OCI-LY1 (cell line): ENCODE results near the gene ALPK3.

Experiments used
- H2AFZ ChIP-seq: fragments of 200-600 bp; sonication (generic), shearing (Covaris generic); 2 replicates; pipeline ENCODE4 v1.6.0; 2014; ENCODE audit warnings: antibody characterized with exemption, mild to moderate bottlenecking, low read length
- H3F3A ChIP-seq: fragments of 200-600 bp; sonication (generic), shearing (Covaris generic); 2 replicates; pipeline ENCODE4 v1.6.0; 2014; ENCODE audit warnings: mild to moderate bottlenecking, antibody characterized with exemption, low read length, moderate library complexity; ENCODE audit not compliant: insufficient read depth
- H3K27ac ChIP-seq: fragments of 200-600 bp; sonication (generic); 2 replicates; pipeline ENCODE4 v1.5.1; 2014; ENCODE audit warnings: low read length, mixed run types, mild to moderate bottlenecking, low read depth; ENCODE audit not compliant: poor library complexity, severe bottlenecking
- H3K27me3 ChIP-seq: fragments of 200-600 bp; sonication (generic); 2 replicates; pipeline ENCODE4 v1.6.0; 2014; ENCODE audit warnings: antibody characterized with exemption, mild to moderate bottlenecking, low read length, moderate library complexity; ENCODE audit not compliant: insufficient read depth
- H3K36me3 ChIP-seq: fragments of 200-600 bp; sonication (generic); 2 replicates; pipeline ENCODE4 v1.6.1; 2014; ENCODE audit warnings: mild to moderate bottlenecking, antibody characterized with exemption, low read length, moderate library complexity, mixed read lengths; ENCODE audit not compliant: insufficient read depth
- H3K4me1 ChIP-seq: fragments of 200-600 bp; sonication (generic); 2 replicates; pipeline ENCODE4 v1.5.1; 2014; ENCODE audit warnings: mild to moderate bottlenecking, low read length, moderate library complexity; ENCODE audit not compliant: insufficient read depth, severe bottlenecking
- H3K4me2 ChIP-seq: fragments of 200-600 bp; sonication (generic), shearing (Covaris generic); 2 replicates; pipeline ENCODE4 v1.6.1; 2014; ENCODE audit warnings: low read length
- H3K4me3 ChIP-seq: fragments of 200-600 bp; sonication (generic); 2 replicates; pipeline ENCODE4 v1.5.1; 2014; ENCODE audit warnings: low read length, low read depth, mild to moderate bottlenecking, mixed read lengths; ENCODE audit not compliant: poor library complexity, severe bottlenecking
- H3K79me2 ChIP-seq: fragments of 200-600 bp; shearing (Covaris generic); 2 replicates; pipeline ENCODE4 v1.6.1; 2016; ENCODE audit warnings: mixed run types, low read length, mixed read lengths; ENCODE audit not compliant: insufficient read depth
- H3K9ac ChIP-seq: fragments of 200-600 bp; sonication (generic), shearing (Covaris generic); 2 replicates; pipeline ENCODE4 v1.6.1; 2014; ENCODE audit warnings: mild to moderate bottlenecking, low read length, mixed read lengths
- H3K9me2 ChIP-seq: fragments of 200-600 bp; sonication (generic), shearing (Covaris generic); 2 replicates; pipeline ENCODE4 v1.6.1; 2014; ENCODE audit warnings: low read depth, mild to moderate bottlenecking, low read length, mixed read lengths
- H3K9me3 ChIP-seq: fragments of 200-600 bp; shearing (Covaris generic); 2 replicates; pipeline ENCODE4 v1.6.1; 2014; ENCODE audit warnings: low read length, mixed read lengths
- H4K20me1 ChIP-seq: fragments of 200-600 bp; sonication (generic), shearing (Covaris generic); 2 replicates; pipeline ENCODE4 v1.6.0; 2016; ENCODE audit warnings: mild to moderate bottlenecking, low read length; ENCODE audit not compliant: insufficient read depth
- EZH2 ChIP-seq: fragments of 200-600 bp; sonication (generic), shearing (Covaris generic); IDR thresholded peaks from 2 replicates; pipeline ENCODE4 v1.8.0; 2017; ENCODE audit warnings: borderline replicate concordance, mixed run types, mild to moderate bottlenecking, antibody characterized with exemption, low read length, moderate library complexity, mixed read lengths
- TF ChIP-seq, protein P1 (sequence below): fragments of 200-600 bp; sonication (generic), shearing (Covaris generic); IDR thresholded peaks from 2 replicates; pipeline ENCODE4 v1.5.1; 2017; ENCODE audit warnings: mild to moderate bottlenecking, antibody characterized with exemption, low read length, moderate library complexity, mixed read lengths

The ALPK3 gene

DNA sequence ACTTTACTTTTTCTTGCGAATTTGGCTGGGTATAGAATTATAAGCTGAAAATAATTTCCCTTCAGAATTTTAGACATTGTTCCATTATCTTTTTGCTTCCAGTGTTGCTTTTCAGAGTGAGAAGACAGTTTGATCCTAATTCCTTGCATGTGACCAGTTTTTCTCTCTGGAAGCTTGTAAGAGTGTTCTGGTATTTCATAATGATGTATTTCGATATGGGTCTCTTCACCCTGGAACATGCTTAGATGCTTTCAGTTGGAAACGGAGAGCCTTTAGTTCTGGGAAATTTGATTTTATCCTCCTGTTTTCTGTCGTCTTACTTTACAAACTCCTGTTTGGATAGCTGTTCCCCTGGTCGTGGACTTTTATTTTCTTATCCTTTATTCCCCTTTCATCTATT, 13.9 kb downstream of the ALPK3 start:
- no peak overlapping the region for H3K9ac ChIP-seq
- H3K9me3 ChIP-seq: no peaks in the 10 kb centered on the region
- H3K36me3 ChIP-seq: no peaks in the 10 kb centered on the region
- H3K27me3 ChIP-seq: no peaks in the 10 kb centered on the region
- no peak overlapping the region for H2AFZ ChIP-seq
- H3K27ac ChIP-seq: no peak overlapping the region
- no peaks in the 10 kb centered on the region for H3F3A ChIP-seq
- TF ChIP-seq, protein P1, sequence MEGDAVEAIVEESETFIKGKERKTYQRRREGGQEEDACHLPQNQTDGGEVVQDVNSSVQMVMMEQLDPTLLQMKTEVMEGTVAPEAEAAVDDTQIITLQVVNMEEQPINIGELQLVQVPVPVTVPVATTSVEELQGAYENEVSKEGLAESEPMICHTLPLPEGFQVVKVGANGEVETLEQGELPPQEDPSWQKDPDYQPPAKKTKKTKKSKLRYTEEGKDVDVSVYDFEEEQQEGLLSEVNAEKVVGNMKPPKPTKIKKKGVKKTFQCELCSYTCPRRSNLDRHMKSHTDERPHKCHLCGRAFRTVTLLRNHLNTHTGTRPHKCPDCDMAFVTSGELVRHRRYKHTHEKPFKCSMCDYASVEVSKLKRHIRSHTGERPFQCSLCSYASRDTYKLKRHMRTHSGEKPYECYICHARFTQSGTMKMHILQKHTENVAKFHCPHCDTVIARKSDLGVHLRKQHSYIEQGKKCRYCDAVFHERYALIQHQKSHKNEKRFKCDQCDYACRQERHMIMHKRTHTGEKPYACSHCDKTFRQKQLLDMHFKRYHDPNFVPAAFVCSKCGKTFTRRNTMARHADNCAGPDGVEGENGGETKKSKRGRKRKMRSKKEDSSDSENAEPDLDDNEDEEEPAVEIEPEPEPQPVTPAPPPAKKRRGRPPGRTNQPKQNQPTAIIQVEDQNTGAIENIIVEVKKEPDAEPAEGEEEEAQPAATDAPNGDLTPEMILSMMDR: no peak
- TF ChIP-seq EZH2: no peak
- H3K4me1 ChIP-seq: no peaks in the 10 kb centered on the region
- H3K4me2 ChIP-seq: no peak overlapping the region
- H3K4me3 ChIP-seq: no peak overlapping the region
- no peaks in the 10 kb centered on the region for H3K79me2 ChIP-seq
- no peaks in the 10 kb centered on the region for H4K20me1 ChIP-seq
- no peaks in the 10 kb centered on the region for H3K9me2 ChIP-seq

DNA sequence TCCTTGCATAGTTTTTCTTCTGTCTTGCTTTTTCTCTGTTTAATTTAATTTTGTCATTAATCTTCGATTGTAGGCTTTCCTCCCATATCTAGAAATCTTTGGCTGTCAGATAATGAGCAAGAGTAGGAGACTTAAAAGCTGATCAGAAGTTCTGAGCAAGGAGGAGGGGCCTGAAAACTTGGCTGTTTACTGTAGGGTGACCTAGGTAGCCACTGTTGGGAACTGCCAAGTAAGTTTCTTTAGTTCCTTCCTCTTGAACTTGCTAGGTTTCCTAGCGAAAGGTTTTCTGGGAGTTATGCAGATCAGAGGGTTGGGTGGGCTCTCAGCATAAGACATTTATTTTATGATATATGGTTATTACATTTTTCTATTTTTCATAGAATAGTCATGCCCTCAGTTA, 14.5 kb downstream of the ALPK3 start:
- no peak overlapping the region for H2AFZ ChIP-seq
- H3K9ac ChIP-seq: no peak overlapping the region
- no peak overlapping the region for H3K4me3 ChIP-seq
- no peak overlapping the region for H3K27ac ChIP-seq
- TF ChIP-seq, protein P1: no peak
- TF ChIP-seq EZH2: no peak
- no peaks in the 10 kb centered on the region for H3F3A ChIP-seq
- no peaks in the 10 kb centered on the region for H3K36me3 ChIP-seq
- no peaks in the 10 kb centered on the region for H3K27me3 ChIP-seq
- no peaks in the 10 kb centered on the region for H3K9me2 ChIP-seq
- no peaks in the 10 kb centered on the region for H3K9me3 ChIP-seq
- no peaks in the 10 kb centered on the region for H4K20me1 ChIP-seq
- H3K4me1 ChIP-seq: no peaks in the 10 kb centered on the region
- no peak overlapping the region for H3K4me2 ChIP-seq
- no peaks in the 10 kb centered on the region for H3K79me2 ChIP-seq

DNA sequence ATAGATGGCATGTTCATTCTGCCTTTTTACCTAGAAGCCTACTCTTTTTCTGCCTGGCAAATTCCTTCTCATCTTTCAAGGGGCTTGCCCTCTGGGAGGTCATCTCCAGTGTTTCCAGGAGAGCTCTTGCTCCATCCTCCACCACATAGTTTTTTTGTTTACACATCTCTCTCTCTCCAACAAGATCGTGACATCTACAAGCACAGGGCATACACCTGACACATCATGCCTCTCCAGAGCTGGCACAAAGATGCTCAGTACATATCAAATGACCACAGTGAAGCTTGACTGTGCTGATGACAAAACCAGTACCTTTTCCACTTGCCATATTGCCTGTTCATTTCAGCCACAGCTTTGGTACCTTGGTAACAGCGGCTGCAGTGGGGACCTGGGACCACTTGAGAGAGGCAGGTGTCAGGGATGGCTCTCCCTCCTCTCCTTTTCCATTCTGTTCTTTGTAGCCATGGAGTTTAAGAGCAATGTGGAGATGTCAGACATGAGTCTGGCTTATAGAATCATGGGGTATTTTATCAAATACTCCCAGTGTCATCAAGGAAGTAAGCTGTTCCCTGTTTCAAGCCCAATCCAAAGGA, 15.4 kb downstream of the ALPK3 start:
- Histone ChIP-seq H3K27me3 (no peaks in the 10 kb centered on the region), H3K4me1 (no peaks in the 10 kb centered on the region), H3K4me3 (no peak overlapping the region), H3K36me3 (no peaks in the 10 kb centered on the region), H3K9ac (no peak overlapping the region), H3K27ac (no peak overlapping the region), H3K79me2 (no peaks in the 10 kb centered on the region), H3F3A (no peaks in the 10 kb centered on the region), H4K20me1 (no peaks in the 10 kb centered on the region), H3K9me2 (no peaks in the 10 kb centered on the region), H3K4me2 (no peak overlapping the region), H3K9me3 (no peaks in the 10 kb centered on the region), H2AFZ (no peak overlapping the region)
- TF ChIP-seq EZH2: no peak
- TF ChIP-seq, protein P1: no peak
